ENCODE results near the gene IGFBP5.

DNA sequence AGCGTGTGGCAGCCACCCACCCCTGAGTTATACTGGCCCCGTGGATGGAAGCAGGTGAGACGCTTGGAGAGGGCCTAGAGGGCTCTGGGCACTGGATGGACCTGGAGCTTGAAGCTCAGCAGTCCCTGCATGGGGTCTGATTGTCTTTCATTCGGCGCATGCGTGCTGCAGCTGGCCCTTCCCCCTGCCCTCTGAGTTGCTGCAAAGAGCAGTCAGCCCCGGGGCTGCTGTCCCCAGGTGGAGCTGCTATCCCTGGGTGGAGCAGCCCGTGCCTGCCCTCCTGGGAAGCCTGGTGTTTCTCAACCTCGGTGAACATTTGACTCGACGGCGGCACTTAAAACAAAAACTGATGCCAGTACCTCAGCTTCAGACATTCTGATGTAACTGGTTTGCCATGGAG lies 29.6 kb downstream of the IGFBP5 start:
- TF ChIP-seq, protein P1, sequence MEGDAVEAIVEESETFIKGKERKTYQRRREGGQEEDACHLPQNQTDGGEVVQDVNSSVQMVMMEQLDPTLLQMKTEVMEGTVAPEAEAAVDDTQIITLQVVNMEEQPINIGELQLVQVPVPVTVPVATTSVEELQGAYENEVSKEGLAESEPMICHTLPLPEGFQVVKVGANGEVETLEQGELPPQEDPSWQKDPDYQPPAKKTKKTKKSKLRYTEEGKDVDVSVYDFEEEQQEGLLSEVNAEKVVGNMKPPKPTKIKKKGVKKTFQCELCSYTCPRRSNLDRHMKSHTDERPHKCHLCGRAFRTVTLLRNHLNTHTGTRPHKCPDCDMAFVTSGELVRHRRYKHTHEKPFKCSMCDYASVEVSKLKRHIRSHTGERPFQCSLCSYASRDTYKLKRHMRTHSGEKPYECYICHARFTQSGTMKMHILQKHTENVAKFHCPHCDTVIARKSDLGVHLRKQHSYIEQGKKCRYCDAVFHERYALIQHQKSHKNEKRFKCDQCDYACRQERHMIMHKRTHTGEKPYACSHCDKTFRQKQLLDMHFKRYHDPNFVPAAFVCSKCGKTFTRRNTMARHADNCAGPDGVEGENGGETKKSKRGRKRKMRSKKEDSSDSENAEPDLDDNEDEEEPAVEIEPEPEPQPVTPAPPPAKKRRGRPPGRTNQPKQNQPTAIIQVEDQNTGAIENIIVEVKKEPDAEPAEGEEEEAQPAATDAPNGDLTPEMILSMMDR (IDR thresholded peaks at IDR 0.05): no peak
- TF ChIP-seq EP300 (IDR thresholded peaks at IDR 0.05) (no peak), POLR2A (IDR thresholded peaks at IDR 0.05) (no peak)

Measured in sigmoid colon (tissue), 4 donors.